Activated T-helper 1 cell treated with anti-CD3 and anti-CD28 coated beads, Interleukin-12 subunit alpha, Interleukin-12 subunit beta, Interleukin-2, Interleukin-4 antibody, amounts not matched to agents 30 ng/mL and 10 ng/mL and 1 ng/mL, durations not matched to agents 14 hours and 24 hours and 36 hours (primary cell): ENCODE measurements around the gene MRPS11. TPM values are rescaled to one million over a fixed set of nuclear protein-coding genes. Genes with fewer than 3 reads are reported as not detected.
A peak's percentile ranks its signal among the peaks of the same experiment; 100 is the strongest.

Experiments used
- DNase-seq: peaks from one replicate; pipeline ENCODE4 v3.0.0; 2021; ENCODE audit warnings: low spot score
- H3K27ac Mint-ChIP-seq: one replicate; pipeline ENCODE4 v1.8.0; 2021; ENCODE audit warnings: mild to moderate bottlenecking, mixed read lengths
- H3K27me3 Mint-ChIP-seq: one replicate; pipeline ENCODE4 v1.8.0; 2022; ENCODE audit warnings: mild to moderate bottlenecking, moderate library complexity, mixed read lengths; ENCODE audit not compliant: insufficient read depth
- H3K36me3 Mint-ChIP-seq: one replicate; pipeline ENCODE4 v1.8.0; 2021; ENCODE audit warnings: low read depth, mixed read lengths
- H3K4me1 Mint-ChIP-seq: one replicate; pipeline ENCODE4 v1.8.0; 2021; ENCODE audit warnings: low read depth, mixed read lengths
- H3K4me3 Mint-ChIP-seq: one replicate; pipeline ENCODE4 v1.8.0; 2021; ENCODE audit warnings: mild to moderate bottlenecking, moderate library complexity, mixed read lengths
- H3K9me3 Mint-ChIP-seq: one replicate; pipeline ENCODE4 v1.8.0; 2021; ENCODE audit warnings: mixed read lengths
- intact Hi-C: fragments of 100-400 bp; cut with micrococcal nuclease; formaldehyde crosslinking; loops from one replicate; pipeline ENCODE4 v1.15.1; 2024
- total RNA-seq: library from RNA; stranded (reverse); gene quantifications from 2 replicates; pipeline ENCODE4 v1.2.3, GENCODE V29; 2022

MRPS11 gene
- total RNA-seq, 1 donor from 2014 or later = 68.3 TPM

GRCh38 chr15:88441076-88441730, 26.3 kb upstream of the MRPS11 start:
- intact Hi-C loops = no loop called here
- peaks cover 8% of the 10 kb centered on the region for H3K9me3 Mint-ChIP-seq
- H3K4me3 Mint-ChIP-seq = no peak overlapping the region
- no peak overlapping the region for H3K27ac Mint-ChIP-seq
- H3K36me3 Mint-ChIP-seq = no peaks in the 10 kb centered on the region
- peaks cover 19% of the 10 kb centered on the region for H3K27me3 Mint-ChIP-seq
- no peak for DNase-seq
- H3K4me1 Mint-ChIP-seq = no peaks in the 10 kb centered on the region

- H3K36me3 Mint-ChIP-seq = no peaks in the 10 kb centered on the region
- H3K27ac Mint-ChIP-seq = no peak overlapping the region
- no peak overlapping the region for H3K4me3 Mint-ChIP-seq
- peaks cover 5% of the 10 kb centered on the region for H3K4me1 Mint-ChIP-seq
- intact Hi-C loops = no loop called here
- DNase-seq = no peak
- H3K9me3 Mint-ChIP-seq = peaks cover 8% of the 10 kb centered on the region
- peaks cover 12% of the 10 kb centered on the region for H3K27me3 Mint-ChIP-seq
These were observed 20.3 kb upstream of the MRPS11 start for GRCh38 chr15:88447206-88447605.

DNA sequence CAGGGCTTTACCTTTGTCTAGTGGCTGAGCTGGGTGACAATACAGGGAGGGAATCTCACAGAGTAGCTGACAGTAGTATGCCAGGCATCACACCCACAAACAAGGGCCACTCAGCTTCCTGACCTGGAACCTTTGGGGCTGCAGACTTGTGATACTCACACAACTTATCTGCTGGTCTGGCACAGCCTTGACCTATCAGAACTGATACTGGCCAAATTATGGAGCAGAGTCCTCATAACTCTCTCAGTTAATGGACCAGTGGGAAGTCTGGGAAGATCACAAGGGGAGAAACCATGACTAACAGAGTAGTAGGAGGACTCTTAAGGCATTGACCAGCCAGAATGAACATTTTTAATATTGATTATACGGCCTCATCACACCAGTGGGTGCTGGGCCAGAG, 19.8 kb upstream of the MRPS11 start:
- no peaks in the 10 kb centered on the region for H3K36me3 Mint-ChIP-seq
- DNase-seq = no peak

GRCh38 chr15:88448991-88449461, 18.5 kb upstream of the MRPS11 start:
- peaks cover 8% of the 10 kb centered on the region for H3K27me3 Mint-ChIP-seq
- DNase-seq = no peak
- peaks cover under 1% of the 10 kb centered on the region for H3K9me3 Mint-ChIP-seq
- H3K36me3 Mint-ChIP-seq = no peaks in the 10 kb centered on the region
- H3K4me1 Mint-ChIP-seq = peaks cover 5% of the 10 kb centered on the region
- H3K4me3 Mint-ChIP-seq = no peak overlapping the region
- no peak overlapping the region for H3K27ac Mint-ChIP-seq
- intact Hi-C loops = no loop called here

More for the DNA sequence above, 19.8 kb upstream of the MRPS11 start:
- Mint-ChIP-seq H3K4me3 (no peak overlapping the region), H3K27me3 (peaks cover 12% of the 10 kb centered on the region), H3K9me3 (peaks cover 8% of the 10 kb centered on the region), H3K4me1 (peaks cover 5% of the 10 kb centered on the region), H3K27ac (no peak overlapping the region)
- intact Hi-C loops = no loop called here

DNA sequence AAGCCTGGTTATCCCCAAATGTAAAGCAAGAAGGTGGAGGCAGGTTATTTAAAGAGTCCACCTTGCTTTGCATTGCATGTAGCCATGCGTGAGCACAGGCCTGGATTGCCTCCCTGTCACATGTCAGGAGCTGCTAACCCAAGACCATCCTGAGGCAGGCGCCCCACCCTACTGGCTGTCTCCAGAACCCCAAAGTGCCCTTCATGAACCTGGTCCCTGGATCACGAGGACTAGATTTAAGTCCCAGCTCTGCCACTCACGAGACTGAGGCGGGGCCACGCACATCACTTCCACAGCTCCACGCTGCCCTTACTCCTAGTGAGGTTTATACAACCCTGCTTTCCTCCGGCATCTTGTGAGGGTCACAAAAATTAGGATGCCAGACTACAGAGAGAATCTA, 17.9 kb upstream of the MRPS11 start:
- no peak overlapping the region for H3K27ac Mint-ChIP-seq
- peaks cover 3% of the 10 kb centered on the region for H3K27me3 Mint-ChIP-seq
- H3K36me3 Mint-ChIP-seq = no peaks in the 10 kb centered on the region
- no peaks in the 10 kb centered on the region for H3K9me3 Mint-ChIP-seq
- H3K4me1 Mint-ChIP-seq = peaks cover 5% of the 10 kb centered on the region
- H3K4me3 Mint-ChIP-seq = no peak overlapping the region
- DNase-seq = no peak
- intact Hi-C loops = no loop called here

GRCh38 chr15:88450125-88450798, 17.2 kb upstream of the MRPS11 start:
- DNase-seq = peak; percentile 52
- H3K4me1 Mint-ChIP-seq = peaks cover 5% of the 10 kb centered on the region
- intact Hi-C loops = loop anchor here (1.0 to 10.0 kb wide), 2 partner anchors 175 to 206 kb away; no protein-coding TSS in a partner anchor
- no peaks in the 10 kb centered on the region for H3K27me3 Mint-ChIP-seq
- H3K9me3 Mint-ChIP-seq = no peaks in the 10 kb centered on the region
- no peak overlapping the region for H3K27ac Mint-ChIP-seq
- no peak overlapping the region for H3K4me3 Mint-ChIP-seq
- no peaks in the 10 kb centered on the region for H3K36me3 Mint-ChIP-seq

DNA sequence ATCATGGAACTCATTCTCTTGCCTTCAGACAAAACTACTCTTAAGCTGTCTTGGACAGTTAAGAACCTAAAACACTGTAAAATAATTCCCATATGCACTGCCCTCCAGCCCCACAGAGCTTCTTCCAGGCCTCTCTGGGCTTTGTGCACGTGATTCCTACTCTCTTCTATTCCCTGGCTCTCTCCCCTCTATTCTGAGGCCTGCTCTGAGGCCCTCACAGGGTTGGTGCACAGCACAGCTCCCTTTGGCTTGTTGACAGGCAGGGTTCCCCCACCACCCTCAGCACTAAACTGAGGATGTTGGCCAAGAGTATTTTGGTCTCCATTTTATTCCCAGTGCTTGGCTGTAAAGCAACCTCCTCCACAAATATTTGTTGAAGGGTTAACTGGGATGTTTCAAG, 13.9 kb upstream of the MRPS11 start:
- no peak overlapping the region for H3K27ac Mint-ChIP-seq
- peaks cover 1% of the 10 kb centered on the region for H3K36me3 Mint-ChIP-seq
- H3K4me3 Mint-ChIP-seq = no peak overlapping the region
- H3K27me3 Mint-ChIP-seq = no peaks in the 10 kb centered on the region
- H3K4me1 Mint-ChIP-seq = peaks cover 5% of the 10 kb centered on the region
- no peaks in the 10 kb centered on the region for H3K9me3 Mint-ChIP-seq
- no peak for DNase-seq
- intact Hi-C loops = loop anchor here (10.0 kb wide), 1 partner anchor 179 kb away; no protein-coding TSS in a partner anchor

DNA sequence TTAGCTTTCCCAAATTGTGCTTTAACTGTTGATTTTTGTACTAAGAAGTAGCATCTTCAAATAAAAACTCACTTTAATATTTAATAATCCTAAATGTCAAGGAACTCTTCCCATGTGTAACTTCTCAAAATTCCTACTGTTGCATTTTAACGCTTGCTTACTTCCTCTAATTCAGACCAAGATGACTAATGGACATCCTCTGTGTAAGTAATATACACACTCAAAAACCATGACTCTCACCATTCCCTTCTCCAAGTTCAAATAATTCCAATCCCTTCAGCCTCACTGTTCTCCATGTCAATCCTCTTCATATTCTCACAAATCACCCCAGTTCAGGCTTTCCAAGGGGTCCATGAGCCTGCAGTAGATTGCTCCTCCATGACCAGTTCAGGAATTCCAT, 13.3 kb upstream of the MRPS11 start:
- Mint-ChIP-seq H3K27ac (no peak overlapping the region), H3K4me1 (peaks cover 5% of the 10 kb centered on the region), H3K4me3 (no peak overlapping the region), H3K27me3 (no peaks in the 10 kb centered on the region), H3K36me3 (peaks cover 7% of the 10 kb centered on the region), H3K9me3 (no peaks in the 10 kb centered on the region)
- intact Hi-C loops = loop anchor here (10.0 kb wide), 1 partner anchor 179 kb away; no protein-coding TSS in a partner anchor
- no peak for DNase-seq

DNA sequence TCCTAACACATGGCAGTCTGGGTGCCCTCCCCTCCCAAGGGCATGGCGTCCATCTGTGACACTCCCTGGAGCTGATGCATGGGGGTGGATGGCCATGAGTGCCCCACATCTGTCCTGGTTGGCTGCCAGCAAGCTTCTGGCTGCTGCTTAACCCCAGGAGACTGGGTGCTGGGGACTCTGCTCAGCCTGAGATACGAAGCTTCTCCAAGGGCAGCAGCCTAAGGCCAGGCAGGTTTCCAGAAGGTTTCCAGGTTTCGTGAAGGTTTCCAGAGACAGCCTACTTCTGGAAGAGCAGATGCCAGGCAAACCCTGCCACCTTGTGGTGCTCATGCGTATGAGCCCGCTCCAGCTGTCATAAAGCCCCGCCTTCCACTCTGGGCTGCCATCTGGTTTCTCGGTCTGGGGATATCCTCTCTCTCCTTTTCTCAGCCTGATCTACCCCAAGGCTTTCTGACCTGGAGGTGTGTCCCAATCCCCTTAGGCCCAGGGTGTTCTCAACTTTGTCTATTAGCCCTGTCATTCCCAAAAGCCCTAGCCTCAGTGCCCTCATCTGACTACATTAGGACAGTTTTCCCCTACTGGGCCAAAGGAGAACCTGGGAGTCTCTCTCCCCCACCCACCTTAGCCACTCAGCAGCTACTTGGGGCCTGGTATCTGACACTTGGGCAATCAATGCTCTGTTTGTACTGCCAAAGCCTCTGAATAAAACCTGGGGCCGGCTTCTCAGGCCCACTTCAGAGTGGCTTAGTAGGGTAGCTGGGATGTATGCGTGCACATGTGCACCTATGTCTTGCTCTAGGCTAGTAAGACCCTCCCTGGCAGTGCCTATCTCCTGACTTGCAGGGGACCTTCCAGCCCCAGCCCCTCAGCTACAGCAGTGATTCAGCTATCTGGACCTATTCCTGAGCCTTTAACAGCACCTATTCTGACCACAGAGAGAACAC, 12.4 kb upstream of the MRPS11 start:
- H3K4me3 Mint-ChIP-seq = no peak overlapping the region
- DNase-seq = no peak
- intact Hi-C loops = loop anchor here (10.0 kb wide), 1 partner anchor 180 kb away; no protein-coding TSS in a partner anchor
- peaks cover 2% of the 10 kb centered on the region for H3K4me1 Mint-ChIP-seq
- H3K27me3 Mint-ChIP-seq = no peaks in the 10 kb centered on the region
- H3K9me3 Mint-ChIP-seq = no peaks in the 10 kb centered on the region
- peaks cover 12% of the 10 kb centered on the region for H3K36me3 Mint-ChIP-seq
- no peak overlapping the region for H3K27ac Mint-ChIP-seq

GRCh38 chr15:88456733-88457132, 10.8 kb upstream of the MRPS11 start:
- H3K4me1 Mint-ChIP-seq = no peaks in the 10 kb centered on the region
- no peaks in the 10 kb centered on the region for H3K9me3 Mint-ChIP-seq
- H3K27me3 Mint-ChIP-seq = no peaks in the 10 kb centered on the region
- H3K27ac Mint-ChIP-seq = no peak overlapping the region
- no peak for DNase-seq
- intact Hi-C loops = loop anchor here (10.0 kb wide), 1 partner anchor 182 kb away; no protein-coding TSS in a partner anchor
- peaks cover 15% of the 10 kb centered on the region for H3K36me3 Mint-ChIP-seq
- no peak overlapping the region for H3K4me3 Mint-ChIP-seq

- Mint-ChIP-seq H3K27me3 (no peaks in the 10 kb centered on the region), H3K27ac (no peak overlapping the region), H3K36me3 (peaks cover 33% of the 10 kb centered on the region), H3K4me1 (peaks cover 29% of the 10 kb centered on the region), H3K9me3 (no peaks in the 10 kb centered on the region), H3K4me3 (no peak overlapping the region)
- no peak for DNase-seq
- intact Hi-C loops = no loop called here
These were observed 3.5 kb upstream of the MRPS11 start for GRCh38 chr15:88463870-88464532.

GRCh38 chr15:88465633-88466224, 1.8 kb upstream of the MRPS11 start:
- peak overlapping the region; percentile 95 for H3K27ac Mint-ChIP-seq
- H3K4me3 Mint-ChIP-seq = peak overlapping the region; percentile 96
- intact Hi-C loops = no loop called here
- no peak for DNase-seq
- H3K4me1 Mint-ChIP-seq = peaks cover 29% of the 10 kb centered on the region
- H3K9me3 Mint-ChIP-seq = no peaks in the 10 kb centered on the region
- no peaks in the 10 kb centered on the region for H3K27me3 Mint-ChIP-seq
- H3K36me3 Mint-ChIP-seq = peaks cover 23% of the 10 kb centered on the region
